SK-N-SH (cell line): ENCODE data around the gene FCRL6. TPM values are rescaled to one million over a fixed set of nuclear protein-coding genes. Genes with fewer than 3 reads are reported as not detected.
A peak's percentile ranks its signal among the peaks of the same experiment; 100 is the strongest.

Source experiments
- CTCF ChIA-PET: fragments of 300-600, 350-600 bp; formaldehyde crosslinking; extraction: SDS; loops from one replicate; lab custom pipeline; 2021; lab: Yijun Ruan, JAX
- POLR2A ChIA-PET: fragments of 350-600 bp; sonication (Branson Sonifier 250); formaldehyde crosslinking; extraction: SDS; loops from one replicate; lab custom pipeline; 2020; ENCODE audit warnings: antibody characterized with exemption, inconsistent platforms; lab: Yijun Ruan, JAX
- DNase-seq: peaks from one replicate; pipeline ENCODE4 v3.0.0; 2012
- H2AFZ ChIP-seq: fragments of 200-600 bp; sonication (generic); 2 replicates; pipeline ENCODE4 v1.8.1; 2016; ENCODE audit warnings: antibody characterized with exemption, mild to moderate bottlenecking, low read depth
- H3F3A ChIP-seq: fragments of 200-600 bp; sonication (generic); replicated peaks from 2 replicates; pipeline ENCODE3; 2016; ENCODE audit warnings: antibody characterized with exemption, mild to moderate bottlenecking; ENCODE audit not compliant: insufficient read depth
- H3K27ac ChIP-seq, 2 experiments: fragments of 200-500 bp in 1 of 2; fragments of 200-600 bp in 1 of 2; sonication (Bioruptor generic) in 1 of 2; sonication (generic), shearing (Covaris generic) in 1 of 2; 2 replicates each; pipeline versions ENCODE4 v1.5.1 to v1.6.1; 2014 to 2016; ENCODE audit warnings: low read depth in 2 of 2, inconsistent platforms in 1 of 2, low read length in 1 of 2, mild to moderate bottlenecking in 1 of 2, mixed read lengths in 1 of 2
- H3K27me3 ChIP-seq: fragments of 200-600 bp; sonication (generic), shearing (Covaris generic); 2 replicates; pipeline ENCODE4 v1.6.1; 2016; ENCODE audit warnings: mixed run types; ENCODE audit not compliant: insufficient read depth
- H3K36me3 ChIP-seq, 2 experiments: fragments of 200-500 bp in 1 of 2; fragments of 200-600 bp in 1 of 2; sonication (Bioruptor generic) in 1 of 2; sonication (generic) in 1 of 2; replicated peaks in 1 of 2; 2 replicates each; pipeline versions ENCODE3 to v1.5.1; 2014 to 2016; ENCODE audit warnings: low read length in 1 of 2, mild to moderate bottlenecking in 1 of 2; ENCODE audit not compliant: insufficient read depth in 2 of 2, control insufficient read depth in 1 of 2
- H3K4me1 ChIP-seq, 2 experiments: fragments of 200-500 bp in 1 of 2; fragments of 200-600 bp in 1 of 2; sonication (Bioruptor generic) in 1 of 2; sonication (generic), shearing (Covaris generic) in 1 of 2; 2 replicates each; pipeline versions ENCODE4 v1.5.1 to v1.6.1; 2014 to 2016; ENCODE audit warnings: low read depth in 1 of 2, low read length in 1 of 2, mixed run types in 1 of 2; ENCODE audit not compliant: insufficient read depth in 2 of 2, control insufficient read depth in 1 of 2
- H3K4me2 ChIP-seq: fragments of 200-600 bp; sonication (generic), shearing (Covaris generic); 2 replicates; pipeline ENCODE4 v1.6.1; 2017; ENCODE audit warnings: mixed run types
- H3K4me3 ChIP-seq, 2 experiments: fragments of 200-500 bp in 1 of 2; fragments of 200-600 bp in 1 of 2; sonication (Bioruptor generic) in 1 of 2; sonication (generic), shearing (Covaris generic) in 1 of 2; 2 replicates each; pipeline versions ENCODE4 v1.5.1 to v1.8.1; 2014 to 2016; ENCODE audit warnings: low read depth in 2 of 2, inconsistent platforms in 1 of 2, low read length in 1 of 2, mild to moderate bottlenecking in 1 of 2, mixed read lengths in 1 of 2, moderate library complexity in 1 of 2
- H3K79me2 ChIP-seq: fragments of 200-600 bp; sonication (generic); 2 replicates; pipeline ENCODE4 v1.8.1; 2017; ENCODE audit warnings: mild to moderate bottlenecking; ENCODE audit not compliant: insufficient read depth
- H3K9ac ChIP-seq: fragments of 200-600 bp; sonication (generic); 2 replicates; pipeline ENCODE4 v1.6.1; 2017; ENCODE audit warnings: mixed run types
- H3K9me2 ChIP-seq: fragments of 200-600 bp; sonication (generic); 2 replicates; pipeline ENCODE4 v1.6.1; 2017; ENCODE audit warnings: mixed run types
- H3K9me3 ChIP-seq: fragments of 200-600 bp; sonication (generic); 2 replicates; pipeline ENCODE4 v1.6.1; 2017; ENCODE audit warnings: mixed run types, mild to moderate bottlenecking, moderate library complexity
- H4K20me1 ChIP-seq: fragments of 200-600 bp; sonication (generic); 2 replicates; pipeline ENCODE4 v1.6.1; 2017; ENCODE audit warnings: mild to moderate bottlenecking, mixed run types; ENCODE audit not compliant: insufficient read depth
- ELF1 ChIP-seq: IDR thresholded peaks from 2 replicates; pipeline ENCODE4 v1.4.0; 2012
- EP300 ChIP-seq, 2 experiments: IDR thresholded peaks; 2 replicates each; pipeline versions ENCODE4 v1.4.0 to v1.6.1; 2012; ENCODE audit warnings: borderline replicate concordance in 1 of 2, low read depth in 1 of 2, low read length in 1 of 2
- EZH2phosphoT487 ChIP-seq: fragments of 200-600 bp; sonication (generic); IDR thresholded peaks from 2 replicates; pipeline ENCODE4 v1.6.1; 2017; ENCODE audit warnings: low read depth, mixed run types, mild to moderate bottlenecking, antibody characterized with exemption, moderate library complexity, borderline replicate concordance
- FOXJ3 ChIP-seq: sonication (generic); formaldehyde crosslinking; IDR thresholded peaks from 2 replicates; pipeline ENCODE4 v1.5.1; 2020; ENCODE audit warnings: mild to moderate bottlenecking, missing genetic modification reagents
- JUND ChIP-seq: IDR thresholded peaks from 2 replicates; pipeline ENCODE4 v1.4.0; 2012
- PBX3 ChIP-seq: IDR thresholded peaks from 2 replicates; pipeline ENCODE4; 2012
- RXRA ChIP-seq: IDR thresholded peaks from 2 replicates; pipeline ENCODE4 v1.4.0; 2012; ENCODE audit warnings: low read depth, mild to moderate bottlenecking, borderline replicate concordance
- SIN3A ChIP-seq: IDR thresholded peaks from 2 replicates; pipeline ENCODE4 v1.6.1; 2012; ENCODE audit warnings: low read depth, mild to moderate bottlenecking, low read length, moderate library complexity, borderline replicate concordance
- SMC3 ChIP-seq: IDR thresholded peaks from 2 replicates; pipeline ENCODE4 v1.6.1; 2012; ENCODE audit warnings: low read depth, low read length, improper control_type of control experiment
- TCF12 ChIP-seq: IDR thresholded peaks from 2 replicates; pipeline ENCODE4 v1.4.0; 2012
- TEAD4 ChIP-seq: IDR thresholded peaks from 2 replicates; pipeline ENCODE4 v1.4.0; 2012; ENCODE audit warnings: mild to moderate bottlenecking, borderline replicate concordance; ENCODE audit not compliant: insufficient read depth
- WGBS: methylation state at CpG from one replicate; pipeline ENCODE4 v1.1.6; 2017; ENCODE audit warnings: low lambda C conversion rate; 5-methylcytosine and 5-hydroxymethylcytosine counted together
- polyA plus RNA-seq, 3 experiments: library from polyadenylated mRNA; depleted of rRNA; stranded (reverse); fragments of >200 nt; gene quantifications; 2 replicates each; pipeline ENCODE4 v1.2.3, GENCODE V29; 2012
- TF ChIP-seq, protein P1 (sequence below): IDR thresholded peaks from 2 replicates; pipeline ENCODE4 v1.4.0; 2012; ENCODE audit warnings: low read depth
- TF ChIP-seq, protein P2 (sequence below): fragments of 200-600 bp; sonication (generic); IDR thresholded peaks from 2 replicates; pipeline ENCODE4 v1.6.1; 2017; ENCODE audit warnings: antibody characterized with exemption, mild to moderate bottlenecking, moderate library complexity
- TF ChIP-seq, protein P3 (sequence below): IDR thresholded peaks from 2 replicates; pipeline ENCODE4 v1.6.1; 2012; ENCODE audit warnings: mild to moderate bottlenecking, low read depth, low read length, moderate library complexity

The FCRL6 gene
- polyA plus RNA-seq, 1 of the 3 experiments (the other 2 are of a cell fraction) = not detected

DNA sequence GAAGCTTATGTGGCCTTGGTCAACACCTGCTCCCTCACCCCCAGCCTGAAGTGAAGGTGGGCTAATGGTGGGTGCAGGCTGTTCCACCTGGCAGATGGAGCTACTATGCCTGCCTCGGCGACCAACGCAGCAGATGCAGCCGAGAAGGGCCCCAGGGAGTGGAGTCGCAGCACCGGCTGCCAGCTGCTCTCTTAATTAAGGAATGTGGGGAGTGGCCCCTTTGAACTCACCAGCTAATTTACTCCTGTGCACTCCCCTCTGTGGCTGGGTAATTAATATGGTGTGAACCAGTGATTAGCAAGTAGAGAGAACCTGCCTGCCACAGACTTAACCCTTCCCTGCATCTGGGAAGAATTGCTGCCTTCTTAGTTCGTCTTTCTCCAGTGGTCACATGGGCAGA is 21.2 kb downstream of the FCRL6 start:
- H3K4me2 ChIP-seq = no peak overlapping the region
- no peaks in the 10 kb centered on the region for H4K20me1 ChIP-seq
- no peak overlapping the region for H3K4me3 ChIP-seq
- no peak overlapping the region for H3K27ac ChIP-seq
- POLR2A ChIA-PET = no interaction called here
- CTCF ChIA-PET = interaction anchor here (0.7 to 6.3 kb wide), 5 partner anchors 9 to 67 kb away, joined by 3 to 84 read pairs (median 21); partner anchors contain the start of gene FCRL6
- peaks cover 0 to 24% of the 10 kb centered on the region in 2 experiments; a peak in 1 of 4 replicates for H3K4me1 ChIP-seq
- H2AFZ ChIP-seq = no peak overlapping the region
- no peaks in the 10 kb centered on the region for H3F3A ChIP-seq
- no peaks in the 10 kb centered on the region for H3K36me3 ChIP-seq
- H3K9ac ChIP-seq = no peak overlapping the region
- H3K27me3 ChIP-seq = no peaks in the 10 kb centered on the region
- H3K9me3 ChIP-seq = no peaks in the 10 kb centered on the region
- no peaks in the 10 kb centered on the region for H3K79me2 ChIP-seq
- H3K9me2 ChIP-seq = no peaks in the 10 kb centered on the region
- TF ChIP-seq RXRA (no peak), TEAD4 (no peak), EZH2phosphoT487 (no peak), EP300 (IDR thresholded peaks at IDR 0.05; ENCODE audit: borderline replicate concordance in 1 of 2, low read depth in 1 of 2, low read length in 1 of 2) (no peak), JUND (no peak), SMC3 (no peak), SIN3A (no peak), ELF1 (no peak), FOXJ3 (CRISPR knock-in tag) (no peak), TCF12 (no peak), PBX3 (no peak)
- TF ChIP-seq, protein P1, sequence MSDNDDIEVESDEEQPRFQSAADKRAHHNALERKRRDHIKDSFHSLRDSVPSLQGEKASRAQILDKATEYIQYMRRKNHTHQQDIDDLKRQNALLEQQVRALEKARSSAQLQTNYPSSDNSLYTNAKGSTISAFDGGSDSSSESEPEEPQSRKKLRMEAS = no peak
- TF ChIP-seq, protein P2, sequence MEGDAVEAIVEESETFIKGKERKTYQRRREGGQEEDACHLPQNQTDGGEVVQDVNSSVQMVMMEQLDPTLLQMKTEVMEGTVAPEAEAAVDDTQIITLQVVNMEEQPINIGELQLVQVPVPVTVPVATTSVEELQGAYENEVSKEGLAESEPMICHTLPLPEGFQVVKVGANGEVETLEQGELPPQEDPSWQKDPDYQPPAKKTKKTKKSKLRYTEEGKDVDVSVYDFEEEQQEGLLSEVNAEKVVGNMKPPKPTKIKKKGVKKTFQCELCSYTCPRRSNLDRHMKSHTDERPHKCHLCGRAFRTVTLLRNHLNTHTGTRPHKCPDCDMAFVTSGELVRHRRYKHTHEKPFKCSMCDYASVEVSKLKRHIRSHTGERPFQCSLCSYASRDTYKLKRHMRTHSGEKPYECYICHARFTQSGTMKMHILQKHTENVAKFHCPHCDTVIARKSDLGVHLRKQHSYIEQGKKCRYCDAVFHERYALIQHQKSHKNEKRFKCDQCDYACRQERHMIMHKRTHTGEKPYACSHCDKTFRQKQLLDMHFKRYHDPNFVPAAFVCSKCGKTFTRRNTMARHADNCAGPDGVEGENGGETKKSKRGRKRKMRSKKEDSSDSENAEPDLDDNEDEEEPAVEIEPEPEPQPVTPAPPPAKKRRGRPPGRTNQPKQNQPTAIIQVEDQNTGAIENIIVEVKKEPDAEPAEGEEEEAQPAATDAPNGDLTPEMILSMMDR = no peak
- TF ChIP-seq, protein P3, sequence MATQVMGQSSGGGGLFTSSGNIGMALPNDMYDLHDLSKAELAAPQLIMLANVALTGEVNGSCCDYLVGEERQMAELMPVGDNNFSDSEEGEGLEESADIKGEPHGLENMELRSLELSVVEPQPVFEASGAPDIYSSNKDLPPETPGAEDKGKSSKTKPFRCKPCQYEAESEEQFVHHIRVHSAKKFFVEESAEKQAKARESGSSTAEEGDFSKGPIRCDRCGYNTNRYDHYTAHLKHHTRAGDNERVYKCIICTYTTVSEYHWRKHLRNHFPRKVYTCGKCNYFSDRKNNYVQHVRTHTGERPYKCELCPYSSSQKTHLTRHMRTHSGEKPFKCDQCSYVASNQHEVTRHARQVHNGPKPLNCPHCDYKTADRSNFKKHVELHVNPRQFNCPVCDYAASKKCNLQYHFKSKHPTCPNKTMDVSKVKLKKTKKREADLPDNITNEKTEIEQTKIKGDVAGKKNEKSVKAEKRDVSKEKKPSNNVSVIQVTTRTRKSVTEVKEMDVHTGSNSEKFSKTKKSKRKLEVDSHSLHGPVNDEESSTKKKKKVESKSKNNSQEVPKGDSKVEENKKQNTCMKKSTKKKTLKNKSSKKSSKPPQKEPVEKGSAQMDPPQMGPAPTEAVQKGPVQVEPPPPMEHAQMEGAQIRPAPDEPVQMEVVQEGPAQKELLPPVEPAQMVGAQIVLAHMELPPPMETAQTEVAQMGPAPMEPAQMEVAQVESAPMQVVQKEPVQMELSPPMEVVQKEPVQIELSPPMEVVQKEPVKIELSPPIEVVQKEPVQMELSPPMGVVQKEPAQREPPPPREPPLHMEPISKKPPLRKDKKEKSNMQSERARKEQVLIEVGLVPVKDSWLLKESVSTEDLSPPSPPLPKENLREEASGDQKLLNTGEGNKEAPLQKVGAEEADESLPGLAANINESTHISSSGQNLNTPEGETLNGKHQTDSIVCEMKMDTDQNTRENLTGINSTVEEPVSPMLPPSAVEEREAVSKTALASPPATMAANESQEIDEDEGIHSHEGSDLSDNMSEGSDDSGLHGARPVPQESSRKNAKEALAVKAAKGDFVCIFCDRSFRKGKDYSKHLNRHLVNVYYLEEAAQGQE = no peak
- WGBS = 52% methylated on average over 7 of the region's 7 CpGs
- DNase-seq = peak; percentile 25
